Fibroblast of villous mesenchyme (primary cell): ENCODE results near the gene SCUBE2. TPM values are rescaled to one million over a fixed set of nuclear protein-coding genes. Genes with fewer than 3 reads are reported as not detected.

Experiments used
- DNase-seq: peaks from one replicate; pipeline ENCODE4 v3.0.0-alpha.2; 2010; ENCODE audit warnings: low read depth
- H3K4me3 ChIP-seq: 2 replicates; pipeline ENCODE4 v1.5.1; 2011; ENCODE audit warnings: low read depth, mild to moderate bottlenecking, low read length
- CTCF ChIP-seq: IDR thresholded peaks from 2 replicates; pipeline ENCODE4 v1.5.1; 2012; ENCODE audit warnings: low read depth, mild to moderate bottlenecking, low read length; ENCODE audit not compliant: insufficient read depth
- total RNA-seq: library from RNA; depleted of rRNA; stranded (reverse); fragments of >200 nt; gene quantifications from 2 replicates; pipeline ENCODE4 v1.2.3, GENCODE V29; 2012

The SCUBE2 gene
- total RNA-seq, 1 donor: 1.3 TPM

GRCh38 chr11:9070749-9071491 is 20.5 kb downstream of the SCUBE2 start:
- DNase-seq: no peak
- TF ChIP-seq CTCF: no peak
- H3K4me3 ChIP-seq: no peak overlapping the region

- no peak for TF ChIP-seq CTCF
- no peak overlapping the region for H3K4me3 ChIP-seq
- DNase-seq: no peak
Observed at GRCh38 chr11:9069862-9070470, 21.4 kb downstream of the SCUBE2 start.

- TF ChIP-seq CTCF: no peak
- DNase-seq: no peak
- no peak overlapping the region for H3K4me3 ChIP-seq
Observed at GRCh38 chr11:9069256-9069655, 22.1 kb downstream of the SCUBE2 start.

- no peak for TF ChIP-seq CTCF
Observed at GRCh38 chr11:9066433-9066925, 24.9 kb downstream of the SCUBE2 start.

GRCh38 chr11:9065607-9066432 is 25.6 kb downstream of the SCUBE2 start:
- no peak overlapping the region for H3K4me3 ChIP-seq
- peak; percentile 89 for DNase-seq
- TF ChIP-seq CTCF: no peak

More at GRCh38 chr11:9066433-9066925, 24.9 kb downstream of the SCUBE2 start:
- DNase-seq: no peak
- H3K4me3 ChIP-seq: no peak overlapping the region

GRCh38 chr11:9061807-9062206 is 29.6 kb downstream of the SCUBE2 start:
- no peak for DNase-seq
- no peak for TF ChIP-seq CTCF
- H3K4me3 ChIP-seq: no peak overlapping the region
